Activated T-helper 2 cell treated with anti-CD3 and anti-CD28 coated beads, Interferon-gamma antibody, Interleukin-2, Interleukin-4, amounts not matched to agents 10 μg/mL and 5 μg/mL and 100 μg/mL, durations not matched to agents 14 hours and 24 hours and 36 hours (primary cell): ENCODE data around the gene NOS1AP. TPM values are rescaled to one million over a fixed set of nuclear protein-coding genes. Genes with fewer than 3 reads are reported as not detected.

ENCODE experiments used
- DNase-seq: peaks from one replicate; pipeline ENCODE4 v3.0.0; 2021; ENCODE audit warnings: low spot score
- H3K27ac Mint-ChIP-seq: one replicate; pipeline ENCODE4 v1.8.0; 2021; ENCODE audit warnings: mixed read lengths
- H3K27me3 Mint-ChIP-seq: one replicate; pipeline ENCODE4 v1.8.0; 2021; ENCODE audit warnings: low read depth, mixed read lengths
- H3K36me3 Mint-ChIP-seq: one replicate; pipeline ENCODE4 v1.8.0; 2021; ENCODE audit warnings: low read depth, mixed read lengths
- H3K4me1 Mint-ChIP-seq: one replicate; pipeline ENCODE4 v1.8.0; 2021; ENCODE audit warnings: low read depth, mixed read lengths
- H3K4me3 Mint-ChIP-seq: one replicate; pipeline ENCODE4 v1.8.0; 2021; ENCODE audit warnings: low read depth, mild to moderate bottlenecking, moderate library complexity, mixed read lengths
- H3K9me3 Mint-ChIP-seq: one replicate; pipeline ENCODE4 v1.8.0; 2021; ENCODE audit warnings: mixed read lengths
- intact Hi-C: fragments of 100-400 bp; cut with micrococcal nuclease; formaldehyde crosslinking; loops from one replicate; pipeline ENCODE4 v1.15.1; 2023
- total RNA-seq: library from RNA; stranded (reverse); gene quantifications from 2 replicates; pipeline ENCODE4 v1.2.3, GENCODE V29; 2022

Gene NOS1AP
- total RNA-seq, 1 donor from 2014 or later = not detected

- Mint-ChIP-seq H3K27ac (no peak overlapping the region), H3K27me3 (peaks cover 33% of the 10 kb centered on the region), H3K9me3 (no peaks in the 10 kb centered on the region), H3K36me3 (no peaks in the 10 kb centered on the region), H3K4me3 (no peak overlapping the region), H3K4me1 (peaks cover 11% of the 10 kb centered on the region)
- DNase-seq = no peak
- intact Hi-C loops = no loop called here
Measured at GRCh38 chr1:162150112-162150511, 80.6 kb downstream of the NOS1AP start.

GRCh38 chr1:162151900-162152829 is 82.7 kb downstream of the NOS1AP start:
- Mint-ChIP-seq H3K4me1 (peaks cover 11% of the 10 kb centered on the region), H3K4me3 (no peak overlapping the region), H3K36me3 (no peaks in the 10 kb centered on the region), H3K27ac (no peak overlapping the region), H3K27me3 (peaks cover 38% of the 10 kb centered on the region), H3K9me3 (no peaks in the 10 kb centered on the region)
- intact Hi-C loops = no loop called here
- DNase-seq = peak; percentile 22

GRCh38 chr1:162153374-162153773 is 83.9 kb downstream of the NOS1AP start:
- intact Hi-C loops = no loop called here
- no peaks in the 10 kb centered on the region for H3K36me3 Mint-ChIP-seq
- no peak overlapping the region for H3K27ac Mint-ChIP-seq
- no peak overlapping the region for H3K4me3 Mint-ChIP-seq
- peaks cover 11% of the 10 kb centered on the region for H3K4me1 Mint-ChIP-seq
- DNase-seq = no peak
- H3K27me3 Mint-ChIP-seq = peaks cover 40% of the 10 kb centered on the region
- no peaks in the 10 kb centered on the region for H3K9me3 Mint-ChIP-seq

GRCh38 chr1:162157469-162157868 is 88.0 kb downstream of the NOS1AP start:
- no peaks in the 10 kb centered on the region for H3K36me3 Mint-ChIP-seq
- intact Hi-C loops = no loop called here
- DNase-seq = no peak
- H3K27ac Mint-ChIP-seq = no peak overlapping the region
- no peak overlapping the region for H3K4me3 Mint-ChIP-seq
- H3K27me3 Mint-ChIP-seq = peaks cover 20% of the 10 kb centered on the region
- H3K9me3 Mint-ChIP-seq = no peaks in the 10 kb centered on the region
- peaks cover 4% of the 10 kb centered on the region for H3K4me1 Mint-ChIP-seq

GRCh38 chr1:162158624-162159271 is 89.3 kb downstream of the NOS1AP start:
- Mint-ChIP-seq H3K27ac (no peak overlapping the region), H3K27me3 (peaks cover 29% of the 10 kb centered on the region), H3K4me1 (no peaks in the 10 kb centered on the region), H3K36me3 (no peaks in the 10 kb centered on the region), H3K9me3 (no peaks in the 10 kb centered on the region), H3K4me3 (no peak overlapping the region)
- DNase-seq = no peak
- intact Hi-C loops = no loop called here

- Mint-ChIP-seq H3K4me3 (no peak overlapping the region), H3K9me3 (no peaks in the 10 kb centered on the region), H3K36me3 (no peaks in the 10 kb centered on the region), H3K4me1 (no peaks in the 10 kb centered on the region), H3K27ac (no peak overlapping the region), H3K27me3 (peaks cover 31% of the 10 kb centered on the region)
- intact Hi-C loops = no loop called here
- no peak for DNase-seq
Measured at GRCh38 chr1:162159515-162159914, 90.0 kb downstream of the NOS1AP start.

DNA sequence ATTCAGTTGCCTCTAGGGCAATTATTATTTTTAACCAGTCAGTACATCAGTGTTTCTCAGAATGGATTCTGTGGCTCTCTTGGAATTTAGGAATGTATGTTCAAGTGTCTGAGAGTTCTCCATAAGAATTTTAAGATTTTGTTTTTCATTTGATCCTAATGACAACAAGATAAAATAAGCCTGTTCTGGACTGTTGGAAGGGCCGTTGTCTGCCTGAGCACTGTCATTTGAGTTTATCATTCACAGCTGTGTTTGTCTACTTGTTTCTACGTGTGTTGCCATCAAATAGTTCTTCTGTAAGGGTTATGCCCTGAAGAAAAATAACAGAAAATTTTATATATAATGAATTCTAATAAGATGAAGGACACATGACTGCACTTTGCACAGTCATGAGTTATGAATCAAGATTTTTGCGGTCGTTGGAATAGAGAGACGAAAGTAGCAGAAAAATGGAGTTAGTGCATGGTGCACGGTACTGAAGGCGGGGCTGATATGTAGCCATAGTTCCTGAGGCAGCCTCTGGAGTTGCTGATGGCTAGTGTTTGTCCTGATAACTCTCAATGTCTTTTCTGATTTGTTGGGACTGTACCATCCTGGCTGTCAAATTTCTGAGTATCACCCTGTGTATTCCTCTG is 92.5 kb downstream of the NOS1AP start:
- Mint-ChIP-seq H3K9me3 (no peaks in the 10 kb centered on the region), H3K27ac (no peak overlapping the region), H3K27me3 (peaks cover 26% of the 10 kb centered on the region), H3K4me3 (no peak overlapping the region), H3K36me3 (no peaks in the 10 kb centered on the region), H3K4me1 (no peaks in the 10 kb centered on the region)
- intact Hi-C loops = no loop called here
- no peak for DNase-seq

- no peak overlapping the region for H3K27ac Mint-ChIP-seq
- no peaks in the 10 kb centered on the region for H3K4me1 Mint-ChIP-seq
- peaks cover 20% of the 10 kb centered on the region for H3K27me3 Mint-ChIP-seq
- H3K9me3 Mint-ChIP-seq = no peaks in the 10 kb centered on the region
- no peaks in the 10 kb centered on the region for H3K36me3 Mint-ChIP-seq
- H3K4me3 Mint-ChIP-seq = no peak overlapping the region
- intact Hi-C loops = no loop called here
- DNase-seq = no peak
Measured at GRCh38 chr1:162165528-162165927, 96.0 kb downstream of the NOS1AP start.

DNA sequence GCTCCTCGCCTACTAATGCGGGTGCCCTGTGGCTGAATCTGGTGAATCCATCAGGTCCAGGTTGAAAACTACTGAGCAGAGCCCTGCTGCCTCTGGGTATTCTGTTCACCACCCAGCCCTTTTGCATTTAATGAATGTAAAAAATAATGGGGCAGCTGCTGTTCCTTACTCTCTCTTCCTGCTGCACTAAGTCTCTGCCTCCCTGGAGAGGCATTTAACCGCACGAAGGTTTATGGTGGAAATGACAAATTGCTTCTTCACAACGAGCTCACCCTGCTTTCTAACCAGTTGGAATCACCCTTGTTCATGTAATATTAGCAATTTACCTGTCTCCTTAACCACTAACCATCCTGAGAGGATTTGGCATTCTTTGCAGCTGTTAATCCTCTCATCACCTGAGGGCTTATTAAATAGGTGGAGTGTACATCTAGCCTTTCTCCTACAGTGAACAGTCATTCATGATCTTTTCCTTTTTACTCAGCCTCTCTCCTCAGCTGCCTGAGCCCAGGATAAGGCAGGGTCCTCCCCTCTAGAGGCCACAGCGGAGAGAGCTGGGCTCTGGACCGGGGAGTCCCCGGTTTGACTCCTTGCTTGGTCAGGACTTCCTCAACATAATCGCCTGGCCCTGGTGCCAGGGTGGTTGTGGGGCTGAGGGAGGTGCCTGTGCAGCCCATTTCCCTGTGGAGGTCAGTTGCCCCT is 97.6 kb downstream of the NOS1AP start:
- DNase-seq = no peak
- Mint-ChIP-seq H3K27me3 (peaks cover 17% of the 10 kb centered on the region), H3K27ac (no peak overlapping the region), H3K4me1 (no peaks in the 10 kb centered on the region), H3K4me3 (no peak overlapping the region), H3K9me3 (no peaks in the 10 kb centered on the region), H3K36me3 (no peaks in the 10 kb centered on the region)
- intact Hi-C loops = no loop called here

GRCh38 chr1:162168261-162168660 is 98.8 kb downstream of the NOS1AP start:
- no peak overlapping the region for H3K27ac Mint-ChIP-seq
- no peaks in the 10 kb centered on the region for H3K36me3 Mint-ChIP-seq
- no peak overlapping the region for H3K4me3 Mint-ChIP-seq
- intact Hi-C loops = no loop called here
- H3K9me3 Mint-ChIP-seq = no peaks in the 10 kb centered on the region
- DNase-seq = no peak
- H3K4me1 Mint-ChIP-seq = no peaks in the 10 kb centered on the region
- H3K27me3 Mint-ChIP-seq = peaks cover 15% of the 10 kb centered on the region

DNA sequence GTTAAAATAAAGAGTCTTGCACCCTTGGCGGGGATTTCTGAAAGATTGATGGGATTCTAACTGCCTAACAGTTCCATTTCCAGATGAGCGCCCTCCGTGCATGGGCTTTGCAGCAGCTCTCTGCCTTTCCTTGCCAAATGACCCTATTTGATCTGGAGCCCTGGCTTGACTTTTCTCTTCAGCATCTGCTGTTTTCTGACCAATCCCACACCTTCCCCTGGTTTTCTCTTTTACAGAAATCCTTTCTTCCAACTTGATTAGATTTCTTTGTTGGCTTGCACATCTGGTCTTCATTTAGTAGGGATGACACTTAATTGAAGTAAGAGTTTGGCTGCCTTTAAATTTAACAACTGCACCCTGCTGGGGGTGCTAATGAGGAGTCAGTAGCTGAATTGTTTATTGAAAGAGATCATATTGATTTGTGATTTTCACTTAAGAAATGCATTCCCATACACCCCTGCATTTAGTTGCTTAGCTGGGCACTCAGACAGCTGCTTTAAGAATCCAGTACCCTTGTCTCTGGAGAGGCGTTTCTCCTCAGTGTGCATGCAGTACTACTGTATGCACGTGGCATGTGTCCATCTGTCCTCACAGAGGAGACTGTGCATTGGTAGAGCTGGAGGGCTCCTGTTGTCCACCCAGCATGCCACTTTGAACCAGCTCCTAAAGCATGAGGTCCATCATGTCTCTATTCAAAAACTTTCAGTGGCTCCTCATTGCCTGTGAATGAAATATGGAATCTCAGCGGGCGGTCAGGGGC is 99.7 kb downstream of the NOS1AP start:
- intact Hi-C loops = no loop called here
- Mint-ChIP-seq H3K27me3 (peaks cover 11% of the 10 kb centered on the region), H3K9me3 (no peaks in the 10 kb centered on the region), H3K4me1 (no peaks in the 10 kb centered on the region), H3K27ac (no peak overlapping the region), H3K36me3 (no peaks in the 10 kb centered on the region), H3K4me3 (no peak overlapping the region)
- no peak for DNase-seq

- H3K9me3 Mint-ChIP-seq = no peaks in the 10 kb centered on the region
- intact Hi-C loops = no loop called here
- no peak overlapping the region for H3K27ac Mint-ChIP-seq
- peaks cover 5% of the 10 kb centered on the region for H3K27me3 Mint-ChIP-seq
- no peaks in the 10 kb centered on the region for H3K4me1 Mint-ChIP-seq
- no peak overlapping the region for H3K4me3 Mint-ChIP-seq
- DNase-seq = no peak
- H3K36me3 Mint-ChIP-seq = no peaks in the 10 kb centered on the region
Measured at GRCh38 chr1:162171111-162171510, 101.6 kb downstream of the NOS1AP start.
